ENCODE results near the gene TNNT1.

DNA sequence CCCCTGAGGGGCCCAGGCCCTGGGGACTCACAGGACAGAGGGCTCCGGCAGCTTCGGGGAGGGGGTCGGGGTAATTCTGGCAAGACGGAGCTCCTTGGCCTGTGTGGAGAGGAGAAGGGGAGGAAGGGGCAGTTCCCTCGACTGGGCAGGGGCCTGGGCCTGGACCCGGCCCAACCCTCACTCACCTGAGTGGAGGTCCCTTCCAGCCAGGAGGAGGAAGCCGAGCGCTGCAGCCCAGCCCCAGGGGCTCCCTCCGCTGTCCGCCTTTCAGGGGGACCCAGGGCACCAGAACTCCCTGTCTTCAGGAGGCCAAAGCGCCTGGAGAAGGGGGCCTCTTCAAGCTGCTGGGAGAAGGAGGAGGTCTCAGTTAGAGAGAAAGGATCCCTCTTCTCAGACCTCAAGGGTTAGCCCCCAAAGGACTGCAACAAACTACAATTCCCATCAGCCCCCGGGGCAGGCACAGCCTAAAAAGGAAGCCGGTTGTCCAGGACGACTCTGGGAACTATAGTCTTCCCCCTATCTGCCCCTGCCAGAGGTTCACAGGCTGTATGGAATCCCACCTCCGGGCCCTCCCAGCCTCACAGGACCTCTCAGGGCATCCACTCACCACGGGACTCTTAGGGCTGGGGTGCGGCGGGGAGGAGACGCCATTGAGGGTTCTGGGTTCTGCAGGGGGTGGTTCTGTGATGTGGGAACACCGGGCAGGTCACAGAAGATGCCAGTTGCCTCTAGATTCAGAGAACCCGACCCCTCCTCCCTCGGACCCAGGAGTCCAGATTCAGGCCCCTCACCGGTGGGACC, 53.5 kb downstream of the TNNT1 start:
- no peak for TF ChIP-seq TAF1 (IDR thresholded peaks at IDR 0.05; ENCODE audit: low read depth)
- no peak for TF ChIP-seq EP300 (IDR thresholded peaks at IDR 0.05; ENCODE audit: borderline replicate concordance)
- TF ChIP-seq YY1 (IDR thresholded peaks at IDR 0.05; ENCODE audit: low read depth), result no peak
- no peak for TF ChIP-seq MAX (IDR thresholded peaks at IDR 0.05)
- TF ChIP-seq RAD21 (IDR thresholded peaks at IDR 0.05; ENCODE audit: low read depth), result no peak
- TF ChIP-seq EGR1 (IDR thresholded peaks at IDR 0.05), result no peak
- no peak for TF ChIP-seq REST (IDR thresholded peaks at IDR 0.05; ENCODE audit: low read depth)
- TF ChIP-seq TCF12 (IDR thresholded peaks at IDR 0.05; ENCODE audit: low read depth), result no peak
- no peak for TF ChIP-seq CEBPB (IDR thresholded peaks at IDR 0.05)
- no peak for TF ChIP-seq TEAD4 (IDR thresholded peaks at IDR 0.05)
- TF ChIP-seq ZBTB7A (IDR thresholded peaks at IDR 0.05; ENCODE audit: low read depth), result no peak
- TF ChIP-seq CREB1 (IDR thresholded peaks at IDR 0.05; ENCODE audit: low read depth), result no peak
